IPS DF 6.9 (cell line): ENCODE results near the gene NOL3.

Experiments
- DNase-seq: peaks from one replicate; pipeline ENCODE4 v3.0.0-alpha.2; 2013; ENCODE audit warnings: low read depth, low spot score
- H3K27ac ChIP-seq: one replicate; pipeline ENCODE4 v1.5.1; 2013; ENCODE audit warnings: low read length, control low read depth
- H3K27me3 ChIP-seq: 2 replicates; pipeline ENCODE4 v1.6.1; 2013; ENCODE audit warnings: mild to moderate bottlenecking, low read length; ENCODE audit not compliant: control insufficient read depth, insufficient read depth
- H3K36me3 ChIP-seq: 2 replicates; pipeline ENCODE4 v1.6.1; 2013; ENCODE audit warnings: low read length; ENCODE audit not compliant: control insufficient read depth, insufficient read depth
- H3K4me1 ChIP-seq: 2 replicates; pipeline ENCODE4 v1.6.1; 2013; ENCODE audit warnings: low read length; ENCODE audit not compliant: control insufficient read depth, insufficient read depth
- H3K4me3 ChIP-seq: 2 replicates; pipeline ENCODE4 v1.5.1; 2013; ENCODE audit warnings: mild to moderate bottlenecking, low read length
- H3K9me3 ChIP-seq: 2 replicates; pipeline ENCODE4 v1.6.1; 2013; ENCODE audit warnings: low read length, inconsistent platforms; ENCODE audit not compliant: control insufficient read depth, insufficient read depth
- WGBS: extraction: QIAGEN DNeasy Blood & Tissue Kit; methylation state at CpG from one replicate; pipeline ENCODE4 v1.1.7; 2013; ENCODE audit warnings: mixed read lengths, missing lambda C conversion rate; ENCODE audit not compliant: insufficient read length, insufficient coverage; 5-methylcytosine and 5-hydroxymethylcytosine counted together

NOL3 gene

GRCh38 chr16:67188798-67189197, 18.5 kb downstream of the NOL3 start:
- WGBS = no CpG with 5 or more reads among the region's 15 CpGs
- H3K36me3 ChIP-seq = peaks cover 5% of the 10 kb centered on the region

GRCh38 chr16:67190041-67190440, 19.7 kb downstream of the NOL3 start, which contains the start of gene EXOC3L1:
Gene EXOC3L1 (minus strand): TSS chr16:67190136. CDS start chr16:67189676, 460 bp downstream.
- peaks cover 5% of the 10 kb centered on the region for H3K4me1 ChIP-seq
- H3K4me3 ChIP-seq = no peak within 1 kb of the TSS
- H3K9me3 ChIP-seq = no peaks in the 10 kb centered on the region
- H3K36me3 ChIP-seq = peaks cover 6% of the 10 kb centered on the region; the same call in 1 of the 2 replicates
- no CpG with 5 or more reads among the region's 6 CpGs for WGBS
- no peak for DNase-seq
- peaks cover 2% of the 10 kb centered on the region; the same call in 1 of the 2 replicates for H3K27me3 ChIP-seq
- no peak within 1 kb of the TSS for H3K27ac ChIP-seq

More at GRCh38 chr16:67188798-67189197, 18.5 kb downstream of the NOL3 start:
- H3K4me1 ChIP-seq = peaks cover 14% of the 10 kb centered on the region
- peaks cover 9% of the 10 kb centered on the region; the same call in 1 of the 2 replicates for H3K27me3 ChIP-seq
- no peaks in the 10 kb centered on the region for H3K9me3 ChIP-seq
- no peak overlapping the region for H3K4me3 ChIP-seq
- H3K27ac ChIP-seq = no peak overlapping the region
- no peak for DNase-seq

- WGBS = no CpG with 5 or more reads among the region's 13 CpGs
- H3K4me3 ChIP-seq = no peak overlapping the region
- no peaks in the 10 kb centered on the region for H3K27me3 ChIP-seq
- peaks cover 4% of the 10 kb centered on the region; the same call in 1 of the 2 replicates for H3K4me1 ChIP-seq
- peaks cover 11% of the 10 kb centered on the region for H3K36me3 ChIP-seq
- no peaks in the 10 kb centered on the region for H3K9me3 ChIP-seq
- H3K27ac ChIP-seq = no peak overlapping the region
- no peak for DNase-seq
These were observed 20.4 kb downstream of the NOL3 start for GRCh38 chr16:67190448-67191399.

GRCh38 chr16:67191411-67191994, 21.2 kb downstream of the NOL3 start:
- Histone ChIP-seq H3K36me3 (peaks cover 19% of the 10 kb centered on the region), H3K4me3 (no peak overlapping the region; the same call in 1 of the 2 replicates), H3K27ac (no peak overlapping the region), H3K9me3 (no peaks in the 10 kb centered on the region), H3K4me1 (peaks cover 3% of the 10 kb centered on the region; the same call in 1 of the 2 replicates), H3K27me3 (no peaks in the 10 kb centered on the region)
- no peak for DNase-seq
- no CpG with 5 or more reads among the region's 9 CpGs for WGBS

GRCh38 chr16:67191995-67192681, 21.8 kb downstream of the NOL3 start, which contains the start of gene E2F4:
Gene E2F4 (plus strand): TSS chr16:67192155. CDS start chr16:67192228, 73 bp downstream.
- no CpG with 5 or more reads among the region's 54 CpGs for WGBS
- H3K4me1 ChIP-seq = peaks cover 2% of the 10 kb centered on the region; the same call in 1 of the 2 replicates
- DNase-seq = no peak
- no peaks in the 10 kb centered on the region for H3K27me3 ChIP-seq
- no peaks in the 10 kb centered on the region for H3K9me3 ChIP-seq
- H3K27ac ChIP-seq = no peak within 1 kb of the TSS
- peak within 1 kb of the TSS; percentile 85 for H3K4me3 ChIP-seq
- H3K36me3 ChIP-seq = peaks cover 22% of the 10 kb centered on the region

GRCh38 chr16:67192781-67193361, 22.5 kb downstream of the NOL3 start:
- DNase-seq = no peak
- Histone ChIP-seq H3K9me3 (no peaks in the 10 kb centered on the region), H3K4me1 (peaks cover 2% of the 10 kb centered on the region; the same call in 1 of the 2 replicates), H3K27ac (no peak overlapping the region), H3K36me3 (peaks cover 22% of the 10 kb centered on the region), H3K27me3 (no peaks in the 10 kb centered on the region), H3K4me3 (peak overlapping the region; percentile 85)
- no CpG with 5 or more reads among the region's 17 CpGs for WGBS

GRCh38 chr16:67193536-67193935, 23.2 kb downstream of the NOL3 start:
- no peaks in the 10 kb centered on the region for H3K9me3 ChIP-seq
- H3K4me3 ChIP-seq = no peak overlapping the region
- H3K36me3 ChIP-seq = peaks cover 27% of the 10 kb centered on the region
- H3K27ac ChIP-seq = no peak overlapping the region
- H3K27me3 ChIP-seq = no peaks in the 10 kb centered on the region
- peaks cover 4% of the 10 kb centered on the region for H3K4me1 ChIP-seq
- DNase-seq = no peak

GRCh38 chr16:67194260-67194659, 23.9 kb downstream of the NOL3 start:
- Histone ChIP-seq H3K36me3 (peaks cover 27% of the 10 kb centered on the region), H3K4me1 (peaks cover 4% of the 10 kb centered on the region)
- no CpG with 5 or more reads among the region's 6 CpGs for WGBS

GRCh38 chr16:67195676-67196075, 25.3 kb downstream of the NOL3 start:
- H3K36me3 ChIP-seq = peaks cover 27% of the 10 kb centered on the region
- no peak overlapping the region for H3K4me3 ChIP-seq
- WGBS = no CpG with 5 or more reads among the region's 5 CpGs
- H3K27ac ChIP-seq = no peak overlapping the region
- peaks cover 5% of the 10 kb centered on the region for H3K4me1 ChIP-seq
- DNase-seq = no peak
- no peaks in the 10 kb centered on the region for H3K27me3 ChIP-seq
- H3K9me3 ChIP-seq = no peaks in the 10 kb centered on the region

More at GRCh38 chr16:67194260-67194659, 23.9 kb downstream of the NOL3 start:
- no peaks in the 10 kb centered on the region for H3K27me3 ChIP-seq
- H3K9me3 ChIP-seq = no peaks in the 10 kb centered on the region
- DNase-seq = no peak
- no peak overlapping the region for H3K27ac ChIP-seq
- no peak overlapping the region for H3K4me3 ChIP-seq

- Histone ChIP-seq H3K27me3 (no peaks in the 10 kb centered on the region), H3K4me1 (peaks cover 5% of the 10 kb centered on the region), H3K4me3 (no peak overlapping the region), H3K9me3 (no peaks in the 10 kb centered on the region), H3K36me3 (peaks cover 27% of the 10 kb centered on the region), H3K27ac (no peak overlapping the region)
- no CpG with 5 or more reads among the region's 1 CpG for WGBS
- no peak for DNase-seq
These were observed 26.5 kb downstream of the NOL3 start for GRCh38 chr16:67196881-67197280.
